ENCODE measurements around the gene TPD52L1.

The TPD52L1 gene

DNA sequence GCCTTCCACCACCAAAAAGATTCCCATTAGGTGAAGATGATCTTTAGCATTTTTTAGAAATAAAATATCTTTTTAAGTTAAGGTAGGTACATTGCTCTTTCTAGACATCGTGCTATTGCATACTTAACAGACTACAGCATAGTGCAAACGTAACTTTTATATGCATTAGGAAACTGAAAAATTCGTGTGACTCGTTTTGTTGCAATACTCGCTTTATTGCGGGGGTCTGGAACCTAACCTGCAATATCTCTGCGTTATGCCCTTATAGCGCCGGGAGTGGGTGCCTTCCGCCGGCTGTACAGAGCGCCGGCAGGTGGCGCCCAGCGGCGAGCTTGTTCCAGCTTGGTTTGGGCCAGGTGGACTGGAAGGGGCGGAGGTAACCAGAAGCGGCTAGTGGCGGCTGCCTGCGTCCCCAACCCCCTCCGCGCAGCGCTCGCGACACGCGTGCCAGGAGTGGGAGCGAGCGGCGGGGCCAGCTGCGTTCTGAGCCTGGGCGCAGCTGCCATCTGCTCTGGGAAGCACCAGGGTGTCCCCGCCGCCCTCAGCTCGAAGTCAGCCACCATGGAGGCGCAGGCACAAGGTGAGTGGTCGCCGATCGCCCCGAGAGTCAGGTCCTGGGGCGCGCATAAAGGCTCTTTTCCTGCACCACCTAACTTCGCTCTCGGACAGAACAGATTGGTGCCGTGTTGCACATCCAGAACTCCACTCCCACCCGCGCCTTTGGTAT is at the start of gene TPD52L1:
TSS of gene TPD52L1 (plus strand) at position 383 of the 727 bp plus-strand sequence. CDS start at position 562, 179 bp downstream.
- peak; percentile 71 for ATAC-seq (ENCODE audit: low read depth)
- DNase-seq (ENCODE audit: low spot score in 2 of 2): peak; percentile 7 to 16
- peaks cover 2% of the 10 kb centered on the region for H3K9me3 Mint-ChIP-seq
- no peak within 1 kb of the TSS for H3K27ac Mint-ChIP-seq
- H3K4me3 Mint-ChIP-seq: peak within 1 kb of the TSS; percentile 66
- peaks cover 13% of the 10 kb centered on the region for H3K27me3 Mint-ChIP-seq
- no peaks in the 10 kb centered on the region for H3K36me3 Mint-ChIP-seq
- peaks cover 4% of the 10 kb centered on the region for H3K4me1 Mint-ChIP-seq

DNA sequence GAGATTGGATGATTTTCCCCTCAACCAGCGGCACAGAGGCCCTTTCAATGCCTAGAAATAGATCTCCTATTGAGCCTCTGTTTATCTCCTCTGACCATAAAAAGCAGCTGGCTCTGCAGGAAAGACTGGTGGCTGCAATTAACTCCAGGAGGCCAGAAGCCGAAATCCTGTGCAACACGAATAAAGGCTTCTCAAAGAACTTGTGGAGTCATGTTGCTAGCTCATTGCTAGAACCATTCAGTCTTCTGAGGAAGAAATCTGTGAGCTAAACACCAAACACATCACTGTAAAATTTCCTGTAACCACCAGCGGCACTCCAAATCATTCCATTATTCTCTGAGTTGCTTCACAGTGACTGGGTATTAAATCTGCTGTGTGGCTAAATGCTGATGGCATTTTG is 49.1 kb upstream of the TPD52L1 start:
- no peaks in the 10 kb centered on the region for H3K4me1 Mint-ChIP-seq
- DNase-seq (ENCODE audit: low spot score in 2 of 2): no peak
- H3K4me3 Mint-ChIP-seq: no peak overlapping the region
- peaks cover 3% of the 10 kb centered on the region for H3K9me3 Mint-ChIP-seq
- H3K27me3 Mint-ChIP-seq: peaks cover 5% of the 10 kb centered on the region
- H3K27ac Mint-ChIP-seq: no peak overlapping the region
- H3K36me3 Mint-ChIP-seq: no peaks in the 10 kb centered on the region
- ATAC-seq (ENCODE audit: low read depth): no peak

DNA sequence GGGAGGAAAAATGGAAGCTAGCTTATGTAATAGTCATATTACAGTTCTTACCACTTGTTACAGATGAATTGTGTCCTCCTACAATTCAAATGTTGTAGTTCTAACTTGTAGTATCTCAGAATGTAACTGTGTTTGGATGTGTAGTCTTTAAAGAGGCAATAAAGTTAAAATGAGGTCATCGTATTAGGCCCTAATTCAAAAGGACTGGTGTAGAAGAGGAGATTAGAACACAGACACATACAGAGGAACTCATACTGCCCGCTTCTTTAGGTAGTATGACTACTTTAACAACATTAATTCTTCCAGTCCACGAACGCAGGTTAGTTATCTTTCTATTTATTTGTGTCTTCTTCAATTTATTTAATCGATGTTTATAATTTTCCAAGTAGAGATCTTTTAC is 46.5 kb upstream of the TPD52L1 start:
- Mint-ChIP-seq H3K9me3 (peaks cover 18% of the 10 kb centered on the region), H3K4me1 (no peaks in the 10 kb centered on the region), H3K27ac (no peak overlapping the region), H3K4me3 (no peak overlapping the region), H3K36me3 (no peaks in the 10 kb centered on the region), H3K27me3 (no peaks in the 10 kb centered on the region)
- DNase-seq (ENCODE audit: low spot score in 2 of 2) (no peak), ATAC-seq (ENCODE audit: low read depth) (no peak)

- Mint-ChIP-seq H3K27me3 (no peaks in the 10 kb centered on the region), H3K4me1 (no peaks in the 10 kb centered on the region), H3K9me3 (peaks cover 22% of the 10 kb centered on the region), H3K4me3 (no peak overlapping the region), H3K27ac (no peak overlapping the region), H3K36me3 (no peaks in the 10 kb centered on the region)
- DNase-seq (ENCODE audit: low spot score in 2 of 2) (no peak), ATAC-seq (ENCODE audit: low read depth) (no peak)
Observed at GRCh38 chr6:125107896-125108295, 45.7 kb upstream of the TPD52L1 start.

GRCh38 chr6:125110056-125110455 is 43.5 kb upstream of the TPD52L1 start:
- no peak for ATAC-seq (ENCODE audit: low read depth)
- Mint-ChIP-seq H3K27me3 (no peaks in the 10 kb centered on the region), H3K4me1 (no peaks in the 10 kb centered on the region)

DNA sequence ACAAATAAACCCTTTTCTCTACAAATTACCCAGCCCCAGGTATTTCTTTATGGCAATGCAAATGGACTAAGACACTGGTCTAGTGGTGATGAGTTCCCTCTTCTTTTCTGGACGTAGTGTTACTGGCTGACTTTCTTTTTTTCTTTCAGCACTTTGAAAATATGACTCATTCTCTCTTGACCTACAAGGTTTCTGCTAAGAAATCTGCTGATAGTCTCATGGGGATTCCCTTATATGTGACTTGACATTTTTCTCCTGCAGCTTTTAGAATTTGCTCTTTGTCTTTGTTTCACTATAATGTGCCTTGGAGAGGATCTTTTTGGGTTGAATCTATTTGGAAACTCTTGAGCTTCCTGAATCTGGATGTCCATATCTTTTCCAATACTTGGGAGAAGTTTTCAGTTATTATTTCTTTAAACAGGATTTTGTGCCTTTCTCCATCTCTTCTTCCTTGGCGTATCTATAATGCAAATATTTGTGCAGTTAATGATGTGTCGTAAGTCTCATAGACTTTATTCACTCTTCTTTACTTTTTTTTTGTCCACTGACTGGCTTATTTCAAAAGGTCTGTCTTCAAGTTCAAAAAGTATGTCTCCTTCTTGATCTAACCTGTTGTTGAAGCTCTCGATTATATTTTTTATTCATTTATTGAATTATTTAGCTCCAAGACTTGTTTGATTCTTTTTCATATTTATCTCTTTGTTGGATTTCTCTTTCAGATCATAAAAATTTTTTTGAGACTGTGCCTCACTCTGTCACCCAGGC is 42.2 kb upstream of the TPD52L1 start:
- H3K27me3 Mint-ChIP-seq: peaks cover 1% of the 10 kb centered on the region
- H3K27ac Mint-ChIP-seq: no peak overlapping the region
- no peaks in the 10 kb centered on the region for H3K4me1 Mint-ChIP-seq
- no peak overlapping the region for H3K4me3 Mint-ChIP-seq
- H3K9me3 Mint-ChIP-seq: peaks cover 22% of the 10 kb centered on the region
- no peaks in the 10 kb centered on the region for H3K36me3 Mint-ChIP-seq
- no peak for ATAC-seq (ENCODE audit: low read depth)
- no peak for DNase-seq (ENCODE audit: low spot score in 2 of 2)

More at GRCh38 chr6:125110056-125110455, 43.5 kb upstream of the TPD52L1 start:
- DNase-seq (ENCODE audit: low spot score in 2 of 2): no peak
- Mint-ChIP-seq H3K4me3 (no peak overlapping the region), H3K36me3 (no peaks in the 10 kb centered on the region), H3K27ac (no peak overlapping the region), H3K9me3 (peaks cover 22% of the 10 kb centered on the region)

DNA sequence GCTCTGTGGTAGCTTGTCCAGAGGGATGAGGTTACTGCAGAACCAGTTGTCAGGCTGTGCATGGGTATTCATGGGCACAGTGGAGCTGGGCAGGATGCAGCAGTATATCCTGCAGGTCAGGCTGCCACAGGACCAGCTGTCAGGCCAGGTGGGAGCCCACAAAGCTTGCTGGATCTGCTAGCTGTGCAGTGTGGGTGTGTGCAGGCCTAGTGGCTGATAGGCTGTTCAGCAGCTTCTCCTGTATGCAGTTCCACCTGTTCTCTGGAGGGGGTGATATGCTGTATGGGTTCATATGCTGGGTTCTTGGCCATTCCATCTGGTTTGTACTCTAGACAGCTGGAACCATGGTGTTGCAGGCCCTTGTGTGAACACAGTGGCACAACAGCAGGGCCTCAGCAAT is 40.6 kb upstream of the TPD52L1 start:
- ATAC-seq (ENCODE audit: low read depth) (no peak), DNase-seq (ENCODE audit: low spot score in 2 of 2) (no peak)
- H3K4me3 Mint-ChIP-seq: no peak overlapping the region
- H3K27me3 Mint-ChIP-seq: peaks cover 1% of the 10 kb centered on the region
- H3K9me3 Mint-ChIP-seq: peaks cover 22% of the 10 kb centered on the region
- no peaks in the 10 kb centered on the region for H3K4me1 Mint-ChIP-seq
- H3K27ac Mint-ChIP-seq: no peak overlapping the region
- no peaks in the 10 kb centered on the region for H3K36me3 Mint-ChIP-seq

- Mint-ChIP-seq H3K4me3 (no peak overlapping the region), H3K9me3 (peaks cover 20% of the 10 kb centered on the region), H3K36me3 (no peaks in the 10 kb centered on the region), H3K27me3 (peaks cover 1% of the 10 kb centered on the region), H3K4me1 (no peaks in the 10 kb centered on the region), H3K27ac (no peak overlapping the region)
- ATAC-seq (ENCODE audit: low read depth) (no peak), DNase-seq (ENCODE audit: low spot score in 2 of 2) (no peak)
Observed at GRCh38 chr6:125114248-125114858, 39.2 kb upstream of the TPD52L1 start.

GRCh38 chr6:125116170-125116569 is 37.4 kb upstream of the TPD52L1 start:
- Mint-ChIP-seq H3K4me1 (no peaks in the 10 kb centered on the region), H3K9me3 (peaks cover 8% of the 10 kb centered on the region)

DNA sequence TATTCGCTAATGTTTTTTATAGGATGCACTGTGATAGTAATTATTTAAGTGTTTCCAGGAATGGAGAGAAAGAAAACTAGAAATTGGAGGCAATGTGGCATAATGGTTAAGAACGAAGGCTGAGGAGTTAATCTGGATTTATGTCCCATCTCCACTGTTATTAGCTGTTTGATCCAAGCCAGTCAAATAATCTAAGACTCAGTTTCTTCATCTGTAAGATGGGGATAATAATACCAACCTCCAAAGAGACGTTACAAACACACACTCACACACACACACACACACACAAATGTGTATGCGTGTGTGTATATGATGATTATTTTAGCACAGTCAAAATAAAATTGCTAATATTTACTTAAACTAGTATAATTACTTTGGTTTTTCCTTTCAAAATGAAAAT is 36.9 kb upstream of the TPD52L1 start:
- Mint-ChIP-seq H3K27ac (no peak overlapping the region), H3K27me3 (peaks cover 3% of the 10 kb centered on the region), H3K4me1 (no peaks in the 10 kb centered on the region), H3K4me3 (no peak overlapping the region), H3K9me3 (peaks cover 4% of the 10 kb centered on the region), H3K36me3 (no peaks in the 10 kb centered on the region)
- no peak for DNase-seq (ENCODE audit: low spot score in 2 of 2)
- ATAC-seq (ENCODE audit: low read depth): no peak

More at GRCh38 chr6:125116170-125116569, 37.4 kb upstream of the TPD52L1 start:
- Mint-ChIP-seq H3K4me3 (no peak overlapping the region), H3K27ac (no peak overlapping the region), H3K27me3 (peaks cover 3% of the 10 kb centered on the region), H3K36me3 (no peaks in the 10 kb centered on the region)
- ATAC-seq (ENCODE audit: low read depth) (no peak), DNase-seq (ENCODE audit: low spot score in 2 of 2) (no peak)

- Mint-ChIP-seq H3K27me3 (peaks cover 3% of the 10 kb centered on the region), H3K27ac (no peak overlapping the region), H3K4me3 (no peak overlapping the region), H3K36me3 (no peaks in the 10 kb centered on the region), H3K9me3 (no peaks in the 10 kb centered on the region), H3K4me1 (no peaks in the 10 kb centered on the region)
- DNase-seq (ENCODE audit: low spot score in 2 of 2): no peak
- ATAC-seq (ENCODE audit: low read depth): no peak
Observed at GRCh38 chr6:125117818-125118217, 35.8 kb upstream of the TPD52L1 start.

- H3K4me1 Mint-ChIP-seq: no peaks in the 10 kb centered on the region
- no peak overlapping the region for H3K4me3 Mint-ChIP-seq
- DNase-seq (ENCODE audit: low spot score in 2 of 2) (no peak), ATAC-seq (ENCODE audit: low read depth) (no peak)
- H3K36me3 Mint-ChIP-seq: no peaks in the 10 kb centered on the region
- H3K9me3 Mint-ChIP-seq: no peaks in the 10 kb centered on the region
- H3K27me3 Mint-ChIP-seq: peaks cover 3% of the 10 kb centered on the region
- H3K27ac Mint-ChIP-seq: no peak overlapping the region
Observed at GRCh38 chr6:125120054-125120590, 33.5 kb upstream of the TPD52L1 start.

DNA sequence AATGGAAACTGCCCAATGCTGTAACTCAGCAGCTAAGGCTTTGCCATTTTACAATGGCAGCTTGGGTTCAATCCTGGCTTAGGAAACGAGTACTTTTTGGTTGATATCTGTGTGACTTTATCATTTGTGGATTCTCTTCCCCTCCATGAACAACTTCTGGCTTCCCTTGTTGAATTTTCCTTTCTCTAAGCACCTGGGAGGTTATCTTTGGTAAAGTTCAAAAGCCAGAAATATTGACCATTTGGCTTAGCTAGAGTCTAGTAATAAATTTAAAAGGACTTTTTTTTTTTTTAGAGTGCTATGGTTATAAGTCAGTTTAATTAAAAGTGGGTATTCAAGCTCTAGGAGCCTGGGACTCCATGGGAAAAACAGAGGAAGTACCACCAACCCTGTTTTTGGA is 31.7 kb upstream of the TPD52L1 start:
- no peak for DNase-seq (ENCODE audit: low spot score in 2 of 2)
- peaks cover 2% of the 10 kb centered on the region for H3K27me3 Mint-ChIP-seq
- H3K36me3 Mint-ChIP-seq: no peaks in the 10 kb centered on the region
- H3K4me1 Mint-ChIP-seq: no peaks in the 10 kb centered on the region
- no peak overlapping the region for H3K27ac Mint-ChIP-seq
- ATAC-seq (ENCODE audit: low read depth): no peak
- H3K4me3 Mint-ChIP-seq: no peak overlapping the region
- H3K9me3 Mint-ChIP-seq: no peaks in the 10 kb centered on the region

- Mint-ChIP-seq H3K9me3 (no peaks in the 10 kb centered on the region), H3K4me1 (no peaks in the 10 kb centered on the region), H3K27me3 (peaks cover 2% of the 10 kb centered on the region), H3K4me3 (no peak overlapping the region), H3K36me3 (no peaks in the 10 kb centered on the region), H3K27ac (no peak overlapping the region)
- DNase-seq (ENCODE audit: low spot score in 2 of 2) (no peak), ATAC-seq (ENCODE audit: low read depth) (no peak)
Observed at GRCh38 chr6:125123051-125123450, 30.5 kb upstream of the TPD52L1 start.

Measured in memory B cell (primary cell).